ENCODE data around the gene BRCA2. TPM values are rescaled to one million over a fixed set of nuclear protein-coding genes. Genes with fewer than 3 reads are reported as not detected.
A peak's percentile ranks its signal among the peaks of the same experiment; 100 is the strongest.
"Not testable (repeated sequence)": the region's sequence is repeated elsewhere in the genome, so short reads cannot be mapped to it uniquely, and the experiment has no call there.

Gene BRCA2
- total RNA-seq, 1 donor from 2014 or later = 4.8 TPM

GRCh38 chr13:32311188-32311897 lies 4.0 kb upstream of the BRCA2 start:
- no peak for DNase-seq

- peak; percentile 82 for DNase-seq
These were observed 754 bp upstream of the BRCA2 start for GRCh38 chr13:32314271-32315237.

GRCh38 chr13:32316028-32316339 lies 676 bp downstream of the BRCA2 start:
- DNase-seq = no peak

- no peak for DNase-seq
These were observed 1.2 kb downstream of the BRCA2 start for GRCh38 chr13:32316501-32316900.

- DNase-seq = no peak
These were observed 2.6 kb downstream of the BRCA2 start for GRCh38 chr13:32317716-32318465.

GRCh38 chr13:32320528-32320927 lies 5.2 kb downstream of the BRCA2 start:
- no peak for DNase-seq

- DNase-seq = no peak
These were observed 8.6 kb downstream of the BRCA2 start for GRCh38 chr13:32323912-32324311.

- DNase-seq = no peak
These were observed 15.1 kb downstream of the BRCA2 start for GRCh38 chr13:32330441-32330840.

GRCh38 chr13:32334671-32335070 lies 19.4 kb downstream of the BRCA2 start:
- no peak for DNase-seq

- no peak for DNase-seq
These were observed 25.6 kb downstream of the BRCA2 start for GRCh38 chr13:32340914-32341313.

GRCh38 chr13:32347651-32348050 lies 32.3 kb downstream of the BRCA2 start:
- DNase-seq = no peak

- not testable (repeated sequence) for DNase-seq
These were observed 35.6 kb downstream of the BRCA2 start for GRCh38 chr13:32350839-32351441.

GRCh38 chr13:32354040-32354439 lies 38.7 kb downstream of the BRCA2 start:
- no peak for DNase-seq

GRCh38 chr13:32355935-32356334 lies 40.6 kb downstream of the BRCA2 start:
- DNase-seq = not testable (repeated sequence)

- no peak for DNase-seq
These were observed 47.3 kb downstream of the BRCA2 start for GRCh38 chr13:32362574-32362973.

- DNase-seq = no peak
These were observed 55.5 kb downstream of the BRCA2 start for GRCh38 chr13:32370805-32371204.

GRCh38 chr13:32376642-32377415 lies 61.5 kb downstream of the BRCA2 start:
- DNase-seq = no peak

- DNase-seq = no peak
These were observed 62.7 kb downstream of the BRCA2 start for GRCh38 chr13:32378012-32378411.

GRCh38 chr13:32381539-32381938 lies 66.2 kb downstream of the BRCA2 start:
- peak; percentile 28 for DNase-seq

- DNase-seq = no peak
These were observed 68.7 kb downstream of the BRCA2 start for GRCh38 chr13:32383836-32384618.

- no peak for DNase-seq
These were observed 69.4 kb downstream of the BRCA2 start for GRCh38 chr13:32384702-32385101.
